H9 (cell line): ENCODE data around the gene DNAH8. TPM values are rescaled to one million over a fixed set of nuclear protein-coding genes. Genes with fewer than 3 reads are reported as not detected.

Experiments used
- DNase-seq: peaks from one replicate; pipeline ENCODE4 v3.0.0-alpha.2; 2017
- H2AFZ ChIP-seq: one replicate; pipeline ENCODE4 v1.6.1; 2013; ENCODE audit warnings: mild to moderate bottlenecking, low read length, control low read depth, moderate library complexity
- H2AK5ac ChIP-seq: 2 replicates; pipeline ENCODE4 v1.6.1; 2013; ENCODE audit warnings: low read length, control low read depth, mixed read lengths; ENCODE audit not compliant: insufficient read length
- H2BK120ac ChIP-seq: one replicate; pipeline ENCODE4 v1.6.1; 2013; ENCODE audit warnings: low read depth, mild to moderate bottlenecking, low read length, control low read depth, inconsistent platforms; ENCODE audit not compliant: poor library complexity, severe bottlenecking
- H2BK12ac ChIP-seq: 2 replicates; pipeline ENCODE4 v1.6.1; 2013; ENCODE audit warnings: low read length, control low read depth, mixed read lengths, low read depth; ENCODE audit not compliant: insufficient read length
- H2BK15ac ChIP-seq: 2 replicates; pipeline ENCODE4 v1.6.1; 2013; ENCODE audit warnings: low read depth, low read length, control low read depth
- H2BK20ac ChIP-seq: one replicate; pipeline ENCODE4 v1.6.1; 2013; ENCODE audit warnings: low read depth, mild to moderate bottlenecking, low read length, control low read depth, inconsistent platforms; ENCODE audit not compliant: poor library complexity, severe bottlenecking
- H2BK5ac ChIP-seq: 2 replicates; pipeline ENCODE4 v1.6.1; 2013; ENCODE audit warnings: low read length, control low read depth, mixed read lengths; ENCODE audit not compliant: insufficient read length
- H3K14ac ChIP-seq: 2 replicates; pipeline ENCODE4 v1.6.1; 2013; ENCODE audit warnings: low read length, control low read depth; ENCODE audit not compliant: insufficient read depth
- H3K18ac ChIP-seq: 2 replicates; pipeline ENCODE4 v1.6.1; 2013; ENCODE audit warnings: low read depth, mild to moderate bottlenecking, mixed read lengths, low read length, control low read depth; ENCODE audit not compliant: insufficient read length
- H3K23ac ChIP-seq: 2 replicates; pipeline ENCODE4 v1.6.1; 2013; ENCODE audit warnings: low read length, control low read depth, mixed read lengths, low read depth; ENCODE audit not compliant: insufficient read length
- H3K23me2 ChIP-seq: 2 replicates; pipeline ENCODE4 v1.6.1; 2013; ENCODE audit warnings: low read depth, mild to moderate bottlenecking, mixed read lengths, low read length, control low read depth; ENCODE audit not compliant: insufficient read length, poor library complexity, severe bottlenecking
- H3K27ac ChIP-seq: 2 replicates; pipeline ENCODE4 v1.5.1; 2013; ENCODE audit warnings: low read length, control low read depth, mixed read lengths, low read depth; ENCODE audit not compliant: insufficient read length
- H3K27me3 ChIP-seq: 2 replicates; pipeline ENCODE4 v1.6.1; 2013; ENCODE audit warnings: low read length, control low read depth, inconsistent platforms; ENCODE audit not compliant: insufficient read depth
- H3K4ac ChIP-seq: 2 replicates; pipeline ENCODE4 v1.6.1; 2013; ENCODE audit warnings: low read depth, mild to moderate bottlenecking, control low read depth, inconsistent platforms, low read length, moderate library complexity
- H3K4me1 ChIP-seq: 2 replicates; pipeline ENCODE4 v1.6.1; 2013; ENCODE audit warnings: low read length, control low read depth, inconsistent platforms; ENCODE audit not compliant: insufficient read depth
- H3K4me2 ChIP-seq: 2 replicates; pipeline ENCODE4 v1.6.1; 2013; ENCODE audit warnings: low read length, control low read depth, mixed read lengths; ENCODE audit not compliant: insufficient read length, insufficient read depth
- H3K56ac ChIP-seq: 2 replicates; pipeline ENCODE4 v1.6.1; 2013; ENCODE audit warnings: low read depth, mild to moderate bottlenecking, mixed read lengths, low read length, control low read depth; ENCODE audit not compliant: insufficient read length
- H3K79me1 ChIP-seq: 2 replicates; pipeline ENCODE4 v1.6.1; 2013; ENCODE audit warnings: low read depth, mild to moderate bottlenecking, moderate library complexity, low read length, control low read depth, inconsistent platforms; ENCODE audit not compliant: insufficient read depth, poor library complexity, severe bottlenecking
- H3K79me2 ChIP-seq: 2 replicates; pipeline ENCODE4 v1.6.1; 2013; ENCODE audit warnings: low read length, control low read depth, inconsistent platforms; ENCODE audit not compliant: insufficient read depth
- H3K9ac ChIP-seq: 2 replicates; pipeline ENCODE4 v1.6.1; 2013; ENCODE audit warnings: low read length, control low read depth, mixed read lengths; ENCODE audit not compliant: insufficient read length; ENCODE audit errors: extremely low read depth
- H3K9me3 ChIP-seq: one replicate; pipeline ENCODE4 v1.6.1; 2013; ENCODE audit warnings: low read depth, low read length, inconsistent platforms; ENCODE audit not compliant: control insufficient read depth
- H3T11ph ChIP-seq: one replicate; pipeline ENCODE4 v1.6.1; 2013; ENCODE audit warnings: mild to moderate bottlenecking, low read length, control low read depth, inconsistent platforms
- H4K20me1 ChIP-seq: one replicate; pipeline ENCODE4 v1.6.1; 2013; ENCODE audit not compliant: control insufficient read depth, insufficient read length, insufficient read depth
- H4K5ac ChIP-seq: 2 replicates; pipeline ENCODE4 v1.6.1; 2013; ENCODE audit warnings: low read depth, mild to moderate bottlenecking, mixed read lengths, low read length, control low read depth; ENCODE audit not compliant: insufficient read length
- H4K8ac ChIP-seq: replicated peaks from 2 replicates; pipeline ENCODE4 v1.6.1; 2013; ENCODE audit warnings: low read length, control low read depth, mixed read lengths, low read depth; ENCODE audit not compliant: insufficient read length
- H4K91ac ChIP-seq: 2 replicates; pipeline ENCODE4 v1.6.1; 2013; ENCODE audit warnings: low read depth, mild to moderate bottlenecking, moderate library complexity, mixed read lengths, low read length, control low read depth; ENCODE audit not compliant: insufficient read length
- H3K27ac Mint-ChIP-seq, 3 experiments: 2 replicates in 2 of 3; 3 replicates in 1 of 3; pipeline ENCODE4 v1.8.0; 2020 to 2021; ENCODE audit warnings: mixed read lengths in 3 of 3, mild to moderate bottlenecking in 1 of 3, moderate library complexity in 1 of 3
- H3K27me3 Mint-ChIP-seq: 2 replicates; pipeline ENCODE4 v1.8.0; 2021; ENCODE audit warnings: low read depth, mild to moderate bottlenecking, moderate library complexity, mixed read lengths
- H3K36me3 Mint-ChIP-seq, 3 experiments: 2 replicates in 2 of 3; 3 replicates in 1 of 3; pipeline ENCODE4 v1.8.0; 2020 to 2021; ENCODE audit warnings: low read depth in 3 of 3, mixed read lengths in 3 of 3; ENCODE audit not compliant: insufficient read depth in 1 of 3
- H3K4me1 Mint-ChIP-seq, 2 experiments: 2 replicates each; pipeline ENCODE4 v1.8.0; 2020; ENCODE audit warnings: mixed read lengths in 2 of 2
- H3K4me3 Mint-ChIP-seq, 2 experiments: 2 replicates in 1 of 2; 3 replicates in 1 of 2; pipeline ENCODE4 v1.8.0; 2020 to 2021; ENCODE audit warnings: mild to moderate bottlenecking in 2 of 2, mixed read lengths in 2 of 2, moderate library complexity in 1 of 2
- H3K9me3 Mint-ChIP-seq, 2 experiments: 2 replicates in 1 of 2; 3 replicates in 1 of 2; pipeline ENCODE4 v1.8.0; 2020; ENCODE audit warnings: mild to moderate bottlenecking in 2 of 2, mixed read lengths in 2 of 2, moderate library complexity in 1 of 2
- total RNA-seq: library from RNA; stranded (reverse); gene quantifications from 2 replicates; pipeline ENCODE4 v1.2.1, GENCODE V29; 2021
- TF ChIP-seq, protein P1 (sequence below): fragments of 200-600 bp; sonication (generic); conservative IDR thresholded peaks from 3 replicates; pipeline ENCODE4 v1.8.0; 2021; ENCODE audit warnings: antibody characterized with exemption, mild to moderate bottlenecking

The DNAH8 gene
- total RNA-seq, 1 experiment from 2014 or later, result not detected

DNA sequence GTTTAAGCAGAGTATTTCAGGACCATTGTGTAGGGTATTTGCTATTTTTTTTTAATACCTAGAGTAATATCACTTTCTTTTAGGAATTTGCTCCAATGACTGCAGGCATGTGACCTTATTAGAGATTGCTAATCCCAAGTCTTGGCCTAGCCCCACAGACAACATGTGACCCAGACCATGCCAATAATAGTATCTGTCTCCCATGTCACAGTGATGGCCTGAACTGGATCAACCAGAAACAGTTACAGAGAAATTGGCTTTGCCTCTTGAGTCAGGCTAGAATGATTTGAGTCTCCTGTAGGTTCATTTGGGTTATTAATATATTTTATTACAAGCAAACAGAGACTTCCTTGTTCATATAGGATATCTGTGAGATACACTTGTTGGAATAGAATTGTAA, 116.8 kb downstream of the DNAH8 start:
- no peak overlapping the region for H2BK120ac ChIP-seq
- H4K5ac ChIP-seq, result no peak overlapping the region
- no peak overlapping the region for H3K4me2 ChIP-seq
- H3K18ac ChIP-seq, result no peak overlapping the region
- H3K9ac ChIP-seq, result no peak overlapping the region
- no peaks in the 10 kb centered on the region for H3K36me3 Mint-ChIP-seq
- no peak overlapping the region for H2BK20ac ChIP-seq
- no peak overlapping the region for H3K14ac ChIP-seq
- TF ChIP-seq, protein P1, sequence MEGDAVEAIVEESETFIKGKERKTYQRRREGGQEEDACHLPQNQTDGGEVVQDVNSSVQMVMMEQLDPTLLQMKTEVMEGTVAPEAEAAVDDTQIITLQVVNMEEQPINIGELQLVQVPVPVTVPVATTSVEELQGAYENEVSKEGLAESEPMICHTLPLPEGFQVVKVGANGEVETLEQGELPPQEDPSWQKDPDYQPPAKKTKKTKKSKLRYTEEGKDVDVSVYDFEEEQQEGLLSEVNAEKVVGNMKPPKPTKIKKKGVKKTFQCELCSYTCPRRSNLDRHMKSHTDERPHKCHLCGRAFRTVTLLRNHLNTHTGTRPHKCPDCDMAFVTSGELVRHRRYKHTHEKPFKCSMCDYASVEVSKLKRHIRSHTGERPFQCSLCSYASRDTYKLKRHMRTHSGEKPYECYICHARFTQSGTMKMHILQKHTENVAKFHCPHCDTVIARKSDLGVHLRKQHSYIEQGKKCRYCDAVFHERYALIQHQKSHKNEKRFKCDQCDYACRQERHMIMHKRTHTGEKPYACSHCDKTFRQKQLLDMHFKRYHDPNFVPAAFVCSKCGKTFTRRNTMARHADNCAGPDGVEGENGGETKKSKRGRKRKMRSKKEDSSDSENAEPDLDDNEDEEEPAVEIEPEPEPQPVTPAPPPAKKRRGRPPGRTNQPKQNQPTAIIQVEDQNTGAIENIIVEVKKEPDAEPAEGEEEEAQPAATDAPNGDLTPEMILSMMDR, result no peak
- no peaks in the 10 kb centered on the region for H4K20me1 ChIP-seq
- H3K23me2 ChIP-seq, result no peaks in the 10 kb centered on the region
- no peak for DNase-seq
- H3K4me3 Mint-ChIP-seq, result no peak overlapping the region
- H2BK5ac ChIP-seq, result no peak overlapping the region
- H2AFZ ChIP-seq, result no peak overlapping the region
- no peak overlapping the region for H3K56ac ChIP-seq
- H3K4ac ChIP-seq, result no peak overlapping the region
- no peak overlapping the region for H2AK5ac ChIP-seq
- H3K27me3 Mint-ChIP-seq, result peaks cover 6% of the 10 kb centered on the region
- H4K8ac ChIP-seq, result no peak overlapping the region
- no peak overlapping the region for H3T11ph ChIP-seq
- no peak overlapping the region for H2BK15ac ChIP-seq
- H3K4me1 Mint-ChIP-seq, result peaks cover 18 to 19% of the 10 kb centered on the region in 2 experiments
- H3K27ac ChIP-seq, result no peak overlapping the region
- H3K4me1 ChIP-seq, result no peaks in the 10 kb centered on the region
- peaks cover 0 to 3% of the 10 kb centered on the region in 2 experiments; a peak in 1 of 5 replicates for H3K9me3 Mint-ChIP-seq
- H4K91ac ChIP-seq, result no peak overlapping the region
- H3K79me2 ChIP-seq, result no peaks in the 10 kb centered on the region
- H3K79me1 ChIP-seq, result no peaks in the 10 kb centered on the region
- H2BK12ac ChIP-seq, result no peak overlapping the region
- no peaks in the 10 kb centered on the region for H3K9me3 ChIP-seq
- H3K23ac ChIP-seq, result no peak overlapping the region
- no peak overlapping the region for H3K27ac Mint-ChIP-seq
- no peaks in the 10 kb centered on the region for H3K27me3 ChIP-seq
